Memory B cell (primary cell): ENCODE data around the gene ATXN10.
A peak's percentile ranks its signal among the peaks of the same experiment; 100 is the strongest.

ENCODE experiments used
- ATAC-seq: fragments of 150-1000 bp; cut with Tn5 transposase; 2 replicates; pipeline ENCODE4 v1.10.0; 2021; ENCODE audit warnings: low read depth, mild to moderate bottlenecking, moderate library complexity
- DNase-seq, 2 donors: peaks; one replicate each; pipeline ENCODE4 v3.0.0; 2022; ENCODE audit warnings: low spot score in 2 of 2
- H3K27ac Mint-ChIP-seq: one replicate; pipeline ENCODE4 v1.8.0; 2022; ENCODE audit warnings: mild to moderate bottlenecking, moderate library complexity, mixed read lengths
- H3K27me3 Mint-ChIP-seq: one replicate; pipeline ENCODE4 v1.8.0; 2022; ENCODE audit warnings: mixed read lengths
- H3K36me3 Mint-ChIP-seq: one replicate; pipeline ENCODE4 v1.8.0; 2022; ENCODE audit warnings: mild to moderate bottlenecking, mixed read lengths
- H3K4me1 Mint-ChIP-seq: one replicate; pipeline ENCODE4 v1.8.0; 2022; ENCODE audit warnings: mixed read lengths
- H3K4me3 Mint-ChIP-seq: one replicate; pipeline ENCODE4 v1.8.0; 2022; ENCODE audit warnings: mild to moderate bottlenecking, moderate library complexity, mixed read lengths
- H3K9me3 Mint-ChIP-seq: one replicate; pipeline ENCODE4 v1.8.0; 2022; ENCODE audit warnings: mixed read lengths

The ATXN10 gene

DNA sequence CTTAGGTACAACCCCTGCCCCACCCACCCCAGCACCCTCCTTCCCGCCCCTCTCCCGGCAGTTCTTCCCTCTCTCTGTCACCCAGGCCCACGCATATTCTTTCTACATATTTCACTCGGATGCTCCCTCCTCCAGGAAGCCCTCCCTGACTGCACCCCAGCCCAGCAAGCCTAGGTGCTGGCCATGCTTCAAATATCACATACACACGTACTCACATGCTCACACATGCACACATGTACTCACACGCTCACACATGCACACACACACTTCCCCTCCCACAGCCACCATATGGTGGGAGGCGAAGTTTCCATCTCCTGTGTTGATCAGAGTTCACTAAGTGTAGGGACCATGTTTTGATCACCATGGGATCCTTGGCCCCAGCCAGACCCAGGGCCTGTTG is 214.9 kb downstream of the ATXN10 start:
- Mint-ChIP-seq H3K36me3 (peaks cover 4% of the 10 kb centered on the region), H3K27ac (no peak overlapping the region), H3K4me1 (no peaks in the 10 kb centered on the region), H3K4me3 (no peak overlapping the region), H3K27me3 (peaks cover 24% of the 10 kb centered on the region), H3K9me3 (peaks cover 3% of the 10 kb centered on the region)
- no peak for ATAC-seq
- DNase-seq, result no peak

- no peak for ATAC-seq
- H3K36me3 Mint-ChIP-seq, result peaks cover 4% of the 10 kb centered on the region
- H3K4me1 Mint-ChIP-seq, result no peaks in the 10 kb centered on the region
- no peak for DNase-seq
- H3K27ac Mint-ChIP-seq, result no peak overlapping the region
- no peak overlapping the region for H3K4me3 Mint-ChIP-seq
- H3K9me3 Mint-ChIP-seq, result peaks cover 3% of the 10 kb centered on the region
- H3K27me3 Mint-ChIP-seq, result peaks cover 24% of the 10 kb centered on the region
These were observed 215.8 kb downstream of the ATXN10 start for GRCh38 chr22:45887202-45888131.

DNA sequence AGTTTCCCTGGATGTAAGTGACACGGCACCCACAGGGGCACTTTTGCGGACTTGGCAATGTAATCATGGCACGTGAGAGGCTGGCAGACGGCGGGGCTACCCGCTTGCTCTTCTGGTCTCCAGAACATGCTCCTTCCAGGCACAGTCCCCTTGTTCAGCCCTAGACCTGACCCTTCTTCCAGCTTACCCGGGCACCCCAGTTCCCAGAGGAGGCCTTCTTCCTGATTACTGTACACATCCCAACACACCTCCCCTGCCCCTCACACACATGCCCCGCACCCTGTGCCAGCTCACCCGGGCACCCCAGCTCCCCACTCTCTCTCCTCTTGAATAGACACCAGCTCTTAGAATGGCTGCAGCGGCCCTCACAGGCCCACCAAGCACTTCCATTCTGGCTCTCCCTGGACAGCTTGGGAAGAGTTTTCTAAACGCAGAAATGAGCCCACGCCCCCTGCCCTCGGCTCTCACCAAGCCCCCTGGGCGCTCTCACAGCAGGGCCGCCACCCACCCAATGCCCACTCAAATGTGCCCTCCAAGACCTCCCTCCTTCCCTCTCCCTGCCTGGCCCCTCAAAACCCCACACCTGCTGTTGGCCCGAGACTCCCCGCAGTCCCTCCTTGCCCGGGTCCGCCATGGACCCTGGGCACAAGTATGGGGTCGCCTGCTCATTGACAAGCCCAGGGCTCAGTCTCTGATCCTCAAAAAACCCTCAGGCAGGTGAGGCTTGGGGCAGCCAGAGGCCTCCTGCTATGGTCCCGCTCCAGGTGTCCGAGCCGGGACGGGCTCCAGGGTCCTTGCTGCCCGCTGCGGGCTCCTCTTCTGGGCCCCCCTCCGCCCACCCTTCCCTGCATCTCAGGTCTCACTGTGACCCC is 216.8 kb downstream of the ATXN10 start:
- DNase-seq, result no peak
- Mint-ChIP-seq H3K9me3 (peaks cover 3% of the 10 kb centered on the region), H3K36me3 (peaks cover 4% of the 10 kb centered on the region)

GRCh38 chr22:45889093-45889538 is 217.5 kb downstream of the ATXN10 start:
- no peak overlapping the region for H3K27ac Mint-ChIP-seq
- no peaks in the 10 kb centered on the region for H3K4me1 Mint-ChIP-seq
- H3K27me3 Mint-ChIP-seq, result peaks cover 21% of the 10 kb centered on the region
- H3K36me3 Mint-ChIP-seq, result peaks cover 4% of the 10 kb centered on the region
- H3K9me3 Mint-ChIP-seq, result peaks cover 3% of the 10 kb centered on the region
- DNase-seq (no peak), ATAC-seq (no peak)
- H3K4me3 Mint-ChIP-seq, result no peak overlapping the region

More for the DNA sequence above, 216.8 kb downstream of the ATXN10 start:
- Mint-ChIP-seq H3K27ac (peak overlapping the region; percentile 18), H3K4me3 (no peak overlapping the region), H3K4me1 (no peaks in the 10 kb centered on the region), H3K27me3 (peaks cover 23% of the 10 kb centered on the region)
- no peak for ATAC-seq

- Mint-ChIP-seq H3K36me3 (peaks cover 4% of the 10 kb centered on the region), H3K4me1 (no peaks in the 10 kb centered on the region), H3K4me3 (no peak overlapping the region), H3K27me3 (peaks cover 21% of the 10 kb centered on the region), H3K27ac (no peak overlapping the region), H3K9me3 (peaks cover 3% of the 10 kb centered on the region)
- ATAC-seq (no peak), DNase-seq (no peak)
These were observed 218.1 kb downstream of the ATXN10 start for GRCh38 chr22:45889539-45890350.

DNA sequence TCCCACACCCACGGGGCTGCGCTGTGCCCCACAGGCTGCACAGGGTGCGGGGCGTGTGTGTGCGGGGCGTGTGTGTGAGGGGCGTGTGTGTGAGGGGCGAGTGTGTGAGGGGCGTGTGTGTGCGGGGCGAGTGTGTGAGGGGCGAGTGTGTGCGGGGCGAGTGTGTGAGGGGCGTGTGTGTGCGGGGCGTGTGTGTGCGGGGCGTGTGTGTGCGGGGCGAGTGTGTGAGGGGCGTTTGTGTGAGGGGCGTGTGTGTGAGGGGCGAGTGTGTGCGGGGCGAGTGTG is 218.7 kb downstream of the ATXN10 start:
- Mint-ChIP-seq H3K4me3 (no peak overlapping the region), H3K9me3 (peaks cover 3% of the 10 kb centered on the region), H3K36me3 (peaks cover 4% of the 10 kb centered on the region), H3K27ac (no peak overlapping the region), H3K4me1 (no peaks in the 10 kb centered on the region), H3K27me3 (peaks cover 21% of the 10 kb centered on the region)
- no peak for DNase-seq
- ATAC-seq, result no peak

DNA sequence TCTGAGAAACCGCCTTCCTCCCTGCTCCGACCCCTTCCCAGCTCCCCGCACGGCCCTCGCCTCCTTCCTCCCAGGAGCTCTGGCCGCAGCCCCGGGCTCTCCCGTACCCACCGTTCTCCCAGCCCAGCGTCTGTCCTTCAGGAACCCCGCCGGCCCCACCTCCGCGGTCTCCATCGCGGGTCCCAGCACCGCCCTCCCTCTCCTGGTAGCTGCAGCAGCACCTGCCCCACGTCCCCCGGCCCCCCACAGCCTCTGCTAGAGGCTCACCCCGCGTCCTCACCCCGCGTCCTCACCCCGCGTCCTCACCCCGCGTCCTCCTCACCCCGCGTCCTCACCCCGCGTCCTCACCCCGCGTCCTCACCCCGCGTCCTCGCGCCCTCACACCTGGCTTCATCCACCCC is 219.4 kb downstream of the ATXN10 start:
- no peak for ATAC-seq
- Mint-ChIP-seq H3K4me1 (no peaks in the 10 kb centered on the region), H3K36me3 (peaks cover 4% of the 10 kb centered on the region), H3K4me3 (no peak overlapping the region), H3K27ac (no peak overlapping the region), H3K9me3 (peaks cover 3% of the 10 kb centered on the region), H3K27me3 (peaks cover 18% of the 10 kb centered on the region)
- DNase-seq, result no peak

- H3K9me3 Mint-ChIP-seq, result peaks cover 3% of the 10 kb centered on the region
- DNase-seq (no peak), ATAC-seq (no peak)
- H3K4me3 Mint-ChIP-seq, result no peak overlapping the region
- peaks cover 3% of the 10 kb centered on the region for H3K36me3 Mint-ChIP-seq
- no peaks in the 10 kb centered on the region for H3K4me1 Mint-ChIP-seq
- no peak overlapping the region for H3K27ac Mint-ChIP-seq
- peaks cover 16% of the 10 kb centered on the region for H3K27me3 Mint-ChIP-seq
These were observed 219.9 kb downstream of the ATXN10 start for GRCh38 chr22:45891471-45891995.

DNA sequence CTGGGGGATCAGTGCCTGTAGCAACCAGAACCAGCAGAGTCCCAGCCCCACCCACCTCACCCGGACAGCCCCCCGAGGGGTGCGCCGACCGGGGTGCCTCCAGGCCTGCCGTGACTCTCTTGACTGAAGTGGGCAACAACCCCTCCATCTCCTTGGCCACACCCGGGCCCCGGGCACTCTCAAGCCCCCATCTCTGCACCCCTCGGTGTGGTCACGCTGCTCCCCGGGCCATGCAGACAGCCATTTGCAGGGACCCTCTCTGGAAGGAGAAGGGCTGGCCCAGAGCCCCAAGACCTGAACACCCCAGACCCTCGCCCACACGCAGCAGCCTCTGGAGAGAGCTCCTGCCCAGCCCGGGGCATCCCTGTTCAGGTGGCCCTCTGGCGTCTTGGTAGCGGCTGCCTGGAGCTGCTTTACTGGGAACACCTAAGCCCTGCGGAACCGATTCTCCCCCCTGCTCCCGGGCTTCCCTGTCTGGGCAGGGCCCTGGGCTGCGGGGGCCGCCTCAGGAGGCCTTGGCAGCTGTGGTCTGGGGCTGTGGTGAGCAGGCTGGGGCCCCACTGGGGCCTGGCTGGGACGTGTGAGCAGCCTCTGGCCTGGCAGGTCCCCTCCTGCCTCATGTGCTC is 220.5 kb downstream of the ATXN10 start:
- no peak overlapping the region for H3K4me3 Mint-ChIP-seq
- H3K27me3 Mint-ChIP-seq, result peaks cover 15% of the 10 kb centered on the region
- no peaks in the 10 kb centered on the region for H3K4me1 Mint-ChIP-seq
- peaks cover 2% of the 10 kb centered on the region for H3K36me3 Mint-ChIP-seq
- DNase-seq (no peak), ATAC-seq (no peak)
- peaks cover 3% of the 10 kb centered on the region for H3K9me3 Mint-ChIP-seq
- no peak overlapping the region for H3K27ac Mint-ChIP-seq

DNA sequence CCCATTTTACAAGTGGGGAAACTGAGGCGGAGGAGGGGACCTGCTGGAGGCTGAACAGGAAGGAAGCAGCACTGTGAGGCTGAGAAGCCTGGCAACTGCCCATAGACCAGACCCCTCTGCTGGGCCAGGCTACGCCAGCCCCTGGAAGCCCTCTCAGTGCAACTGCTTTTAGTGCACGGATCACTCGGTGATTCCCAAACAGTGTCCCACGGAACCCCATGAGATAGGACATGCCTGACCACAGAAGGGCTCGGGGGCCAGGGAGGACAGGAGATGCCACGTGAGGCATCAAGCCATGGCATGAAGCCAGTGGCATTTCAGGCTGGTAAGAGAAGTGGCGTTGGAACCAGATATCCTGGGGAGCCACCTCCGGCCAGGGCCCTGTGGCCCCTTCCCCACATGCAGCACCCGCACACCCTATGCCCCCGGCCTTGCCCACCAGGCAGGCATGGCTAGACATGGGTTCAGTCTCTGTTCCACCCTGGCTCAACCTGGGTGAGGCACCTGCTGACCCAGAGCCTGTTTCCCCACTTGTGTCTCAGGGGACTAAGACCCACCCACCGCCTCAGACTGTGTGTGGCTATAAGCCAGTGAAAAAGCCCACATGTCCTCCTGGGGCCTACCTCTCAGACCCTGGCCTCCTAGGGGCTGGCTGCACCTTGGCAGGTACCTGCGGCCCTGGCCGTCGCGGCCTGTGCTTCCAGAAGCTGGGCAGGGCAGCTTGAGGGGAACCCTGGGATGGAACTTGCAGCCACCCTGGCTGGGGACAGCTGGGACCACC is 221.2 kb downstream of the ATXN10 start:
- ATAC-seq (no peak), DNase-seq (no peak)
- no peaks in the 10 kb centered on the region for H3K4me1 Mint-ChIP-seq
- no peaks in the 10 kb centered on the region for H3K9me3 Mint-ChIP-seq
- H3K27ac Mint-ChIP-seq, result no peak overlapping the region
- H3K36me3 Mint-ChIP-seq, result peaks cover 2% of the 10 kb centered on the region
- H3K27me3 Mint-ChIP-seq, result peaks cover 12% of the 10 kb centered on the region
- H3K4me3 Mint-ChIP-seq, result no peak overlapping the region

DNA sequence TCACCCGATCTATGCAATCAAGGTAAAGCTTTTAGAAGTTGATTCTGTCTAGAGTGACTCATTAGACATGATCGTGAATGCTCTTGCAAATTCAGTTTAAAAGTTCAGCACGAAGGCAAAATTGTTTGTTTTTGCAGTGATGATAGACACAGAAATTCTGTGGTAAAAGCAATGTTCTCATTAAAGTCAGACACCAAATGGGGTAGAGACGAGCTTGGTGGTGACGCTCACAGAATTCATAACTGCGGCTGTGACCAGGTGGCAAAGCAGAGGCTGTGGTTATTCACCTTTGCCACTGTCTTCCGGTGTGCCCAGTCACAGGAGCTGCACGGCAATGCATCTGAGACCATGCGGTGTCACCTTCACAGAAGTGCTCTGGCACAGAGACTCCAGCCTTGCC is 221.9 kb downstream of the ATXN10 start:
- ATAC-seq (no peak), DNase-seq (no peak)
- H3K9me3 Mint-ChIP-seq, result no peaks in the 10 kb centered on the region
- H3K4me3 Mint-ChIP-seq, result no peak overlapping the region
- peaks cover 9% of the 10 kb centered on the region for H3K27me3 Mint-ChIP-seq
- H3K4me1 Mint-ChIP-seq, result no peaks in the 10 kb centered on the region
- H3K36me3 Mint-ChIP-seq, result no peaks in the 10 kb centered on the region
- no peak overlapping the region for H3K27ac Mint-ChIP-seq
